Femur (tissue), 1 donor: ENCODE data around the gene DCTN3.

Experiments
- DNase-seq: peaks from one replicate; pipeline ENCODE4 v3.0.0-alpha.2; 2017

The DCTN3 gene

DNA sequence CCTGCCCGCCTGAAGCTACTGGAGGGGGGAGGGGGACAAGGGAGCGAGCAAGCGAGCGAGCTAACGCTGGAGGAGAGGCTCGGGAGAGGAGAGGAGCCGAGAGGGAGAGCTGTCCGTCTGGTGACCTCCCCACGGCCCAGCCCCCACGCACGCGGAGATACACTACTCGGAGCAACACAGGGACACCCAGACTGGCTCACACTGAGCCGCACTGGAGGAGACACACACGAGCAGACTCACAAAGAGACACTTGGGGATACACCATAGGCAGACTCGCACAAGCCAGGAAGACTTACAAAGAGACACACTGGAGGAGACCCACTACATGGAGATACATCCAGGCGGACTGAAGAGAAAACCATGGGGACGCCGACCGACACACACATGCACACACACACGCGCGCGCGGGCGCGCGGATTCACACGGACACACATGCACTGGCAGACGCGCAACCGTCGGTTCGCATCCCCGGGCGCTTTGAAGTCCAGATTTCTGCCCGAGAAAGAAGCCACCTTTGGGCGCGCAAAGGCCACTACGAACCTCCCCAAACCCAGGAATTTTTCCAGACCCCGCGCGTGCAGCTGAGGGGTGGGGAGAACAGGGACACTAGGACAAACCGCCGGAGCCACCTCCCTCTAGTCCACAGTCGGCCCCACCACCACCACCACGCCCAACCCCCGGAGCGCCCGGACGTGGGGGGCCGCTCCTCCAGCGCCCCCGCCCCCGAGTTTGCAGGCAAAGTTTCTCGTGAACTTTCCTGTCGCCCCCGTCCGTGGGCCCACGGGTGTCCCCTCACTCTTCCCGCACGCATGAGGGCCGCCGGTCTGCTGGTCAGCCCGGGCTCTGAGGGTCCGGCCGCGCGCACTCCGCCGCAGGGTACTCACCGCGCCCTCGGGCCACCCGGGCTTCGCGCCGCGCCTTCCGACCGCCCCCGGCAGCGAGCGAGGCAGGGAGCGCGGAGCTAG lies 31.3 kb downstream of the DCTN3 start:
- no peak for DNase-seq

DNA sequence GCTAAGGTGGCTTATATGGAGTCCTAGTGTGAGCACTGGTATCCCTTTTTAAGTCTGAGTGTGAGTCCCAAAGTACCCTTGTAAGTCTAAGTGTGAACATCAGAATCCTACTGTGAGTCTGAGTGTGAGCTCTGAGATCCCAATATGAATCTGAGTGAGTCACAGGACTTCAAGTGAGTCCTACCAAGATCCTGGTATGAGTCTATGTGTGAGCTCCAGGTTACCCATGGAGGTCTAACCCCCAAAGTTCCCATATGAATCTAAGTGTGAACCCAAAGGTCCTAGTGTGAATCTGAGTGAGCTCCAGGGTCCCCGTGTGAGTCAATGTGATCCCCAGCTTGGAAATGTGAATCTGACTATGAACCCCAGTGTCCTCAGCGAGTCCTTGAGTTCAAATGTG lies 33.0 kb downstream of the DCTN3 start:
- DNase-seq: no peak

DNA sequence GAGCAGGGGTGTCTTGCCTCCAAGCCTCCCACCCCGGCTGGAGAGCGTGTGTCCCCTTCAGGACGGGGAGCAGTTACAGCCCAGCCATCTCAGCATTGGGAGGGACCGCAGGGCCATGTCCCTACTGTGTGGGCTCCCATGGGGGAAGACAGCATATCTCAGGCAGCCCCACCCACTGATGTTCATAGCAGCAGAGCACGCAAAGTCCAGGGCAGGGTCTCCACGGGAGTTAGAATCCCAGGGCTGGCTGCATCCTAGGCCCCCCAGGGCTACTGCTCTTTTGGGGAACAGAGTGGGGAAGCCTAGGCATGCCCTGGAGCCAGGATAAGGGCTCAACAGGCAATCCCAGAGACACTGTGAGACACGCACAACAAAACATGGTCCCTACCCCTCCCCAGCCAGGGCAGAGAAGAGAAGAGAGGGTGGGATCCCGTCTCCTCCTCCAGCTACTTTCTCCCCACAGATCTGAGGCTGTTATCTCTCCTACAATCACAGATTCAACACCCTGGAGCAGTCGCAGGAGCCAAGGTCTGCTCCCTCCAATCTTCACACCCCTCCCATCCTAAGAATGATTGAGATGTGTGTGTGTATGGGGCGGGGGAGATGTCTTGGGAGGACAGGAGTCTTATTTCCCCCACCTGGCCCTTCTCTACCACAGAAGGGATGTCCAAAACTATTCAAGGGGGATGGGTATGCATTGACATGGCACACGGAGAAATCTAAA lies 34.2 kb downstream of the DCTN3 start:
- no peak for DNase-seq

DNA sequence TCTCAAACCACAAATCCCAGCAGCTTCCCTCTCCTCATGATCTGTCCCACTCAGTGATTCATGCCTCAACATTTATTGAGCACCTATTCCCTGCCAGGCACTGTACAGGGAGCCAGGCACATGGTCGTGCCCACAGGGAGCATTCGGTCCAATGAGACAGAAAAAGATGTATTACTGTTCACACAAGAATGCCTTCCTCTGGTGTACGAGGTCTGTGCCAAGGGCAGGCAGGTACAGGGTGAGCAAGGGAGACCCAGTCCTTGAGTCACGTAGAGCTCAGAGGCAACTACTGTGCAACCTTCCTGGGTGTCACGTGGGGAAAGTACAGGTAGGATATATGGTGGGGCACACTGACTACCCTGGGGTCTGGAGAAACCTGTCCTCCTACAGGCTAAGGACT lies 35.3 kb downstream of the DCTN3 start:
- DNase-seq: no peak

DNA sequence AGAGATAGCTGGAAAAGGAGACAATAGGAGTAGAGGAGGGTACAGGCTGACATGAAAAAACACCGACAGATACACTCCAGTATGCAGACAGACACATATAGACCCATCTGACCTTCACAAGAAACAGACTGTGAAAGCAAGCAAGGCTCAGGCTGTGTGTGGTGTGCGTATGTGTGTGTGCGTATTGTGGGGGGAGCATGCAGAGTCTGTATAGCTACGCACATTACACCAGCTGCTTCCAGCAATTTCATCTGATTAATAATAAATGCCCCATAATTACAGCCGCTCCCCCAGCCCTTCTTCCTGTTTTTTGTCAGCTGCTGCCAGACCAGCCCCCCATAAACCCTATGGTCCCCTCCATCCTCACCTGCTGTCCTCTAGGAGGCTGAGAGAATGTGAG lies 37.5 kb downstream of the DCTN3 start:
- DNase-seq: no peak

DNA sequence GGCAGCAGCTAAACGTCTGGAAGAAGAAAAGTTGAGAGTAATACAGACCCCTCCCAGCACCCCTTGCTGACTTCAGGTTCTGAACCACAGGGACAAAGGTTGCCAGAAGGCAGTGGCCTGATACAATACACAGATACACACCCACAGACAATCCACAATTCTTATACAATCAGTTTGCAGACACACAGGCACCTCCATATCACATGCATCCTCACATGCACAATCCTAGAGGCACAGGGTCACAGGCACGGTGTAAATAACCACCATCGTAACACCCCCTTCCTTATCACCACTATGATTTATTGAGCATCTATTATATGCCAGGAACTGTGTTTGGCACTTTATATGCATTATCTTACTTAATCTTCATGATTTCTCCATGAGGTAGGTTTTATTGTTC lies 39.0 kb downstream of the DCTN3 start:
- DNase-seq: no peak

DNA sequence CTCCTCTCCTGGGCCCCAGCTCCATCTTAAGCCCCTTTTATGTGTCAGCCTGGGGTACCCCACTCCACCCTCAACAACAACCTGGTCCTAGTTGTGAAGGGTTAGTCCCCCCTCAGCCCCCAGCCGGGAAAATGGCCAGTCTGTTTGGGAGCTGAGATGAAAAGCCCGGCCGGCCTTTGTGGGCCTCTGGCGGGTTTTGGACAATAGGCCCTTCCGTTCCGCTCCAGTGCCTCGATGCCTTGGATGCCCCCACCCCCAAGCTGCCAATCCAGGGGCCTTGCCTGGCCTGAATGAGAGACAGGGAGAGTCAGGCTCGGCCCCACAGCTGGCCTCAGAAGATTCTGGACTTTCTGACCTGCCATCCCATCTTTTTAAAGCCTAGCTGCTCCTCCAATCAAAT lies 39.9 kb downstream of the DCTN3 start:
- DNase-seq: no peak

DNA sequence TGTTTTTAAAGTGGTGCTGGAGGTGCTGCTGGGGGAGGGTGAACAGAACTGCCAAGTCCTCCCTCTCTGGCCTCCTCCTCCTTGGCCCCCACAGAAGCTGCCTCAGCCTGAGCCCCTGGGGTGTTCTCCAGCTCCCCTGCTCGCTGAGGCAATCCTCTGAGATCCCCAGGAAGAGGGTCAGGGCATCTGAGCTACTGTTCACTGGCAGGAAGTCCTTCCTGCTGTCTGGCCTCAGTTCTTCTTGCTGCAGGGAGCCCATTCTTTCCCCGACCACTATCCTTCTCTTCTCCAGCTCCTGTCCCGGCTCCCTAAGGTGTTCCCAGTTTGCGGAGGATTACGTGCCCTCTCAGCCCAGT lies 40.5 kb downstream of the DCTN3 start:
- no peak for DNase-seq

DNA sequence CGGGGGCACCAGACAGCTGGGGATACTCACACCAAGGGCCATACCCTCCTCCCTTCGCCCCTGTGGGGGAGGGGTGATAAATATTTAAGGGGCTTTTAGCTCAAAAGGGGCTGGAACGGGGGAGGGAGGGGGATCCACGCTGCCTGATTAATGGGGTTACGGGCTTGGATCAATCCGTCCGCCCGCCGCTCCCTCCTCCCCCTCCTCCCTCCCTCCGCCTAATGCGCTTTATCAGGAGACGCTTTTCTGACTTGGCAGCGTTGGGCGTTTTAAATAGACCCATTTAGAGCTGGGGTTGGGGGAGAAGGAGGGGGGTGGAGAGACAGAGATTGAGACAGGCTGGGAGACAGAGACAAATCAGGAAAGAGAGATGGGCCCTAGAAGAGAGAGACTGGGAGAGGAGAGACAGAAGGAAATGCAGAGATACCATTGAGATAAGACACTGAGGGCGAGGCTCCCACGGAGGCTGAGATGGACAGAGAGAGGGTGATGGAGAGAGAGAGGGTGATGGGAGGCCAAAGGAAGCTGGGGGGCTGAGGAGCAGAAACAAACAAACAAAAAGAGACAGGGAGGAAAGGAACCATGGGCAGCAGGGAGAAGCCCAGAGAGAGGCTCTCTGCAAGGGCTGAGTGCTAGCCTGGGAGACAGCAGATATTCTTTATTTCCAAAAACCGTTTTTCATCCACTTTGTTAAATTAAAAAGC lies 41.0 kb downstream of the DCTN3 start:
- DNase-seq: no peak

DNA sequence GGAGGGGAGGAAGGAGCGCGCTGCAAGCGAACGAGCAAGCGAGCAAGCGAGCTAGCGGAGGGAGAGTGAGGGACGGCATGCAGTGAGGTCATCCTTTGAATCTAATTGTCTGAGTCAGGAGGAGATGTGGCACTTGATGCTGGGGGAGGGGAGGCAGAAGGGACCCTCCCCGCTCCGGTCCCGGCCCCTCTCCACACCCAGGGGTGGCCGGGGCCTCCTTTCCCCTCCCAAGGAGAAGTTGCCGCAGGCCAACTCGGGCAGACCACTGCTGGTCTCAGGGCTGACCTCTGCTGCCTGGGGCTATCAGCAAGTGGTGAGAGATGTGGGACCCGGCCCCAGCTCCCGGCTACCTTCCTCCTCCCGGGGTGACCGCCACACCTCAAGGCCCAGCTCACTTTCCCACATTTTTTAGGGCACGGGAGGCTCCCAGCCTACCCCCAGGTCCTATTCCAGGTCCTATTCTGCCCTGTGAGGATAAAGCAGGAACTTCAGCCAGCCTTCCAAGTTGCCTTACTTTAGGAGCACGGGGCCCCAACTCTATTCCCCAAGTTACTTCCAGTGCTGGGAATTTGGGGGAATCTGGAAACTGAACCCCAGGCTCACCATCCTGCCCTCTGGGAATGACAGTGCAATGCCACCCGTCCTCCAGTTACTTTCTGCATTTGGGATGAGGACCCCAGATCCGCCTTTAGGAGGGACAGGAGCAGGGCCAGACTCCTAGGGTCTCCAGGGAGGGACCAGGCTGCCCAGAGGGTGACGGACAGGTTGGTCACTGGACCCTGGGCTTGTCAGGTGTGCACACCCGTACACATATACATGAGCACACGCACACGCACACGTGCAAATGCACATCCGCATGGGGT lies 41.8 kb downstream of the DCTN3 start:
- peak; percentile 70 for DNase-seq

DNA sequence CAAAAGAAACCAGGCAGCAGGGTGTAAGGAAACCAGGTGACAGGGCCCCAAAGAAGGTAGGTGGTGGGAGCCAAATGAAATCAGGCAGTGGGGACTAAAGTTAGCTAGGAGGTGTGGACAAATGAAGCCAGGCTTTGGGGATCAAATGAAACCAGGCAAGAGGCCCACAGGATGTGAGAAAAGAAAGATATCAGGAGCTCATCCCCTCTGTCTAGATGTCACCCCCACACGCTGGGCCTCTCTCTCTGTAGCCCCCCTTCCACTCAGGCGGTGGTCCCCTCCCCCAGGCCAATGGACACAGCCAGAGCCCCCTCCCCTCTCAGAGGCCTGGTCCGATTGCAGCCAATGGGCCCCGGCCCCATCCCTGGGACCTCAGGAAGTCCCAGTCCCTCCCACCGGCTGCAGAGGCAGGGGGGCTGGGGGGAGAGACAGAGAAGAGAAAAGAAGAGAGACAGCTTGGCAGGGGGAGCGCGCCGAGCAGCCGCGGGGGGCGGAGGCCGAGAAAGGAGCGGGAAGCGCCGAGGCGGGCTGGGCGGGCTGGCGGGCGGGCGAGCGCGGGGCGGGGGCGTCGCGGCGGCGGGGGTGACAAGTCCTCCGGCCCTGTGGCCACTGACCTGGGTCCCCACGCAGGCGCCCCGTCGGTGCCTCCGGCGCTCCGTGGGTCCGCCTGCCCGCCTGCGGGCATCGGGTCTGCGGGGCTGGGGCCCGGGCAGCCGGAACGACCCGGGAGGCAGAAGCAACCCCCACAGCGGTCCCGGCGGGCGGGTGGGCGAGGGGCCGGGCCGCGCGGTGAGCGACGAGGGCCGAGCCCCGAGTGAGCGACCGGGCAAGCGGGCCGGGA lies 42.7 kb downstream of the DCTN3 start:
- DNase-seq: peak; percentile 90

DNA sequence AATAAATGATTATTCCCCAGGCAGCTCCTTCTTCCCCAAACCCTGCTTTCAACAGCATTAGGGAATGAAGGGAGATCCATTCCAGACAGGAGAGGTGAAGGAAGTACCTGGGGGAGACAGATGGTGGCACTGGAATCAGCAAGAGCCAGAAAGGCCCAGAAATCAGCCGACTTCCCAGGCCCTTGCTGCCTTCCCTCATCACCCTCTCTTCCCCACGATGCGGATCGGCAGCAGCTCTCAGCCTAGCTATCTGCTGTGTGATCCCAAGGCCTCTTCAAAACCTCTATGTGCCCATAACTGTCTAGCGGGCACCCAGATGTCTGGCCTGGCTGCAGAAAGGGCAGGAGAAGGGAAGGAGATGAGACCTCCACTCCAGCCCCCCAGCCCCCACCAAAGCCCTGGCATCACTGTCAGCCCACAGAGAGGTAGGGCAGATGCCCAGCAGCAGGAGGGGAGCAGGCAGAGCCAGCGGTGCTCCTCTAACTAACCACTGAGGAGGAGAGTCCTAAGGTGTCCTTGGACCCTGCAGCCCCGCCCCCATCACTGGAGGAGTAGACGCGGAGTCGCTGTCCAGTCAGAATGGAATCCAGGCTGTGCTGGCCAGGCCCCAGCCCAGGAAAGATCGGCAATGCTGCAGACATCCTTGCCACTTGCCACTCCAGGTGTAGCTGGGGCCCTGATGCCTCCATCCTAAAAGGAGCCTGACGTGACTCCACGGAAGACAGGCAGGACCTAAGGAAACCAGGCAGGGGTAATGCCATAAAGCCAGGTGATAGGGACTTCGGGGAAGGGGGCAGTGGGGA lies 43.5 kb downstream of the DCTN3 start:
- peak; percentile 62 for DNase-seq

DNA sequence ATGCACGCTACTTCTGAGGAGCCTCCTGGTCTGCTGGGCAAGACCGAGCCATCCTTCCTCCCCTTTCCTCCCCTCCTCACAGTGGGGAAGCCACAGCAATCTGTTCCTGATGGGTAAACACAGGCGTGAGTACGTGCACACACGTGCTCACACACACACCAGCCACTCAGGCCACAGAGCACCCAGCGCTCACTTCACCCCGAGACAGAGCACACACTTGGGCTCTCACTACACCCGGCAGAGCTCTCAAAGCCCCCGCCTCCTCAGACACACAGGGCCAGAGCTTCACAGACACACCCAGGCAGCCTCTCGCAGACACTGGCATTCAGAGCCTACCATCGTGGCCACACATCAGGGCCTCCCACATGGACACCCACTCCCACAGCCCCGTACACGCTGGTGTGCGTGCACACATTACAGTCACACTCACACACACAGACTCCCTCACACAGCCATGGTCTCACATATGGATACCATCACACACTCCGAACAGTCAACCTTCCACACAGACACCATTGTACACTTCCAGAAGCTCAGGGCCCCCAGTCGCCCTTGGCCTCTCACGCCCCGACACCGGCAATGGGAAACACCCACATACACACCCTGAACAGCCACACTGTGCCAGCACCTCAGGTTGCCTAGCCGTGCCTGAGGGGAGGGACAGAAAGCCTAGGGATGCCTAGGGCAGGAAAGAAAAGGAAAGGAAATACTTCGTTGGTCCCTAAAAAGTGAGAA lies 44.3 kb downstream of the DCTN3 start:
- no peak for DNase-seq

DNA sequence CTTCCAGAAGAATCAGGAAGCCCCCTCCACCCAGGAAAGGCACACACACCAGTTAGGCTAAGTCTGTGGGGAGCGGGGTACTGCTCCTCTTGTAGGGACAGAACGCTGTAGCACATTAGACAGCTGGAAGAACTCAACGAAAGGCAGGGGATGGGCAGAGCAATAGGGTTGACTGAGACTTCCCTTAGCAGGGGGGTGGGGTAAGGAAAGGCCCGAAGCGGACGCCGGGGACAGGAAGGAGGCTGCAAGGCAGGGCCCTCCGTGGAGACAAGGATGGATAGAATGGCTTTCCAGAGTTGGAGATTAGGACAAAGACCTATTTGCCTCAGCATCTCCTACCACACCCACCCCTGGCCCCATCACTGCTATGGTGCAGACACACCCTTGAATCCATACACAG lies 45.1 kb downstream of the DCTN3 start:
- no peak for DNase-seq

DNA sequence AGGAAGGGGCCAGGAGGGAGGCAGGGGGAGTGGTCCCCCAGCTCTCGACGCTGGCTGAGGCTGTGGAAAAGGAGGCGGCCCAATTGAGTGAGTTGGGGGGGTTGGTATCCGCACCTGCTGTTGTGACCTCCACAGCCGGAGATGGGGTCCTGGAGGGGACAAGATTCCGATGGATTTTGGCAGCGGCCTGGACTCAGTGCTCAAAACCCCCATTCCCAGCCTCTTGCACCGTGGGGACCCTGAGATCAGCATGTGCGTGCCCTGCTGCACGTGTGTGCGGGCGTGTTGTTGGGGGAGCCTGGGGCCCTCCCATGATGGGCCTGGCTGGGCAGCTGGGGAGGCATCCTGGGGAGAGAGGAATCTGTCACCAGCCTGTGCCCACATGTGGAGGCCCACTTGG lies 45.7 kb downstream of the DCTN3 start:
- DNase-seq: peak; percentile 67

DNA sequence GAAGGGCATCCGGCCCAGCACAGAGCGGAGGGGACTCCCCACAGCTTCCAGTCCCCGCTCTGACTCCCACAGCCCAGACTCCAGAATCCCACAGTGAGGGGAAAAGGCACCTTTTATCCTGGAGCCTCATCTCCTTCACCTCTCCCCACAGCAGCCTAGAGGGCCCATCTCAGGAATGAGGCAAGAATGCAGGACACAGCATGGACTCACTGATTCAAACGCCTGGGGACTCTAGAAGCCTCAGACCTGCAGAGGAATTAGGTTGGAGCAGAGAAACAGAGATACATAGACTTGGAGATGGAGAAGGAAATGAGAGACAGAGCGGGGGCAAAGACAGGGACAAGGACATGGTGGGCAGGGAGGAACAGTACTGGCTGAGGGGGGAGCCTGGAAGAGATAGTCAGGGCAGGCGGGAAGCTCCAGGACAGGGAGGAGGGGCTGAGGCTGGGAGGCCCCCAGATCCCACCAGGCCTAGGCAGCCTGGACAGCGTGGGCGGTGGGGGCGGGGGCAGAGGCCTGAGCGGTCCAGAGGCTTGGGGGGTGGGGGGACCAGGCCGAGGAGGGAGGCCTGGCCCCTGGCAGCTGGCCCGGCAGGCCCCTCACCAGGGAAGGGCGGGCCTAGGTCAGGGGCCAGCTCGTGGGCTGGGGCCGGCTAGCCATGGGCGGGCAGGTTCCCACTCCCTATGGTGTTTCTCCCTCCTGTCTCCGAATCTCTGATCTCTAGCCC lies 46.5 kb downstream of the DCTN3 start:
- no peak for DNase-seq

DNA sequence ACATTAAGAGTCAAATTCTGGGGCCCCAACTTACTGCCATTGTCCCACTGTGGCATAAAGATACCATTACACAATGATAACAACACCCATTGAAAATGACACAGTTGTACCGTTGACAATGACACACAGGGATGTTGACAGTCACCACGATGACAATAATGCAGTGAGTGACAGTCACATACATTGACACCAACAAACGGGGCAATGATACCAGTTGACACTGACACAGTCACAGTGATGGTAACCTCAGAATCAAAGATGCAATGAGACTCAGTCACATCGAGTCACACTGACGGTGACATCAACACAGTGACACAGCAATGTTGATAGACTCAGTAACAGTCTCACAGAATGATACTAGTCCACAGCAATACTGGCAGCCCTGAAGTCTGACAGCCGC lies 47.7 kb downstream of the DCTN3 start:
- no peak for DNase-seq

DNA sequence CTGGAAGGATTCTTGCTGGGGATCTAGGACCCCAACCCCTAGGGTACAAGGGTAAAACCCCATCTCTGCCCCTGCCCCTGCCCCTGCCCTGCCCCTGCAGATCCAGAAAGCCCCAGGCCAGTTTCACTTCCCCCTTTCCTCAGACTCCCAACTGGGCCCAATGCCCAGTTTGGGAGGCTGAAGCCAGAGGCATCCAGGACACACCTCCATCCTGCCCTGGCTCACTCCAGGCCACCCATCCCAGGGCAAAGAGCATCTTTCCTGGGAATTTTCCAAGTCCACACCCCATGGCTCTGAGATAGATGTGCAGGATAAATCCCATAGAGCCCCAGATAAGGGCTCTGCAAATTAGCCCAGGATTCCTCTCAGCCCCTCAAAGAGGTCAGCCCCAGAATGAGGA lies 48.2 kb downstream of the DCTN3 start:
- DNase-seq: no peak

DNA sequence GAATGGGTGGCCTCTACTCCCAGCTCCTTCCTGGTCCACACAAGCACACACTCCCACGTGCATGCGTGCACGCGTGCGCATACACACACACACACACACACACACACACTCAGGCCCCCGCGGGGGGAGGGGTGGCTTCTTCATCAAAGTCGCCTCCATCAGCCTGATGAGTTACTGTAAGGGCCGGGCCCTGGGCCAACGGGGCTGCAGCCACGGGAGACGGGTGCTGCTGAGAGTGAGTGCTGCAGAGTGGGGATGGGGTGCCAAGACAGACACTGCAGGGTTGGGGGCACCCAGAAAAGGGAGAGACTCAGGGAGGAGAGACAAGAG lies 48.8 kb downstream of the DCTN3 start:
- DNase-seq: no peak
